HepG2 (cell line): ENCODE data around the gene SARS2. TPM values are rescaled to one million over a fixed set of nuclear protein-coding genes. Genes with fewer than 3 reads are reported as not detected.

ENCODE experiments used
- ELF4 ChIP-seq: sonication (generic); formaldehyde crosslinking; IDR thresholded peaks from 2 replicates; pipeline ENCODE4 v1.5.0; 2020; ENCODE audit warnings: missing genetic modification reagents, mild to moderate bottlenecking, moderate library complexity, borderline replicate concordance
- ETV5 ChIP-seq: IDR thresholded peaks from 2 replicates; pipeline ENCODE4 v1.6.1; 2018; ENCODE audit warnings: missing biosample characterization, missing genetic modification reagents, inconsistent platforms, borderline replicate concordance
- FOXJ3 ChIP-seq: sonication (generic); formaldehyde crosslinking; IDR thresholded peaks from 2 replicates; pipeline ENCODE4 v1.4.0; 2020; ENCODE audit warnings: missing genetic modification reagents, mild to moderate bottlenecking, borderline replicate concordance
- HNF4G ChIP-seq, 2 experiments: sonication (generic) in 1 of 2; formaldehyde crosslinking in 1 of 2; IDR thresholded peaks; 2 replicates each; pipeline versions ENCODE4 v1.4.0 to v1.6.1; 2011 to 2020; ENCODE audit warnings: borderline replicate concordance in 2 of 2, low read depth in 2 of 2, mild to moderate bottlenecking in 2 of 2, low read length in 1 of 2, missing genetic modification reagents in 1 of 2, moderate library complexity in 1 of 2
- HNRNPK ChIP-seq: fragments of 200-400 bp; formaldehyde crosslinking; IDR thresholded peaks from 2 replicates; pipeline ENCODE4 v1.6.1; 2018; ENCODE audit warnings: low read length, low read depth, moderate library complexity, mild to moderate bottlenecking; ENCODE audit not compliant: poor library complexity, severe bottlenecking
- KAT8 ChIP-seq: IDR thresholded peaks from 2 replicates; pipeline ENCODE4 v1.6.1; 2016; ENCODE audit warnings: missing genetic modification reagents, missing compliant biosample characterization
- MIXL1 ChIP-seq: IDR thresholded peaks from 2 replicates; pipeline ENCODE4 v1.6.1; 2016
- MLX ChIP-seq: IDR thresholded peaks from 2 replicates; pipeline ENCODE4 v1.6.1; 2016
- PLSCR1 ChIP-seq: sonication (generic); formaldehyde crosslinking; IDR thresholded peaks from 2 replicates; pipeline ENCODE4 v1.5.0; 2020; ENCODE audit warnings: missing genetic modification reagents, mild to moderate bottlenecking, borderline replicate concordance
- POLR2AphosphoS5 ChIP-seq: IDR thresholded peaks from 2 replicates; pipeline ENCODE4 v1.6.1; 2012; ENCODE audit warnings: low read depth, low read length
- SP4 ChIP-seq: sonication (generic); formaldehyde crosslinking; IDR thresholded peaks from 2 replicates; pipeline ENCODE4 v1.8.1; 2023; ENCODE audit warnings: mild to moderate bottlenecking, missing genetic modification reagents
- TGIF2 ChIP-seq: IDR thresholded peaks from 2 replicates; pipeline ENCODE4 v1.6.1; 2016; ENCODE audit warnings: control low read depth, missing compliant biosample characterization
- ZNF441 ChIP-seq: sonication (generic); formaldehyde crosslinking; IDR thresholded peaks from 2 replicates; pipeline ENCODE4 v1.7.0; 2021; ENCODE audit warnings: missing genetic modification reagents, borderline replicate concordance
- ZNF704 ChIP-seq: sonication (generic); formaldehyde crosslinking; IDR thresholded peaks from 2 replicates; pipeline ENCODE4 v1.8.1; 2023; ENCODE audit warnings: mild to moderate bottlenecking, inconsistent platforms, moderate library complexity, missing genetic modification reagents, borderline replicate concordance
- ZNF850 ChIP-seq: sonication (generic); formaldehyde crosslinking; conservative IDR thresholded peaks from 2 replicates; pipeline ENCODE4 v1.9.0; 2021; ENCODE audit warnings: mild to moderate bottlenecking, missing genetic modification reagents
- ZSCAN21 ChIP-seq: sonication (generic); formaldehyde crosslinking; IDR thresholded peaks from 2 replicates; pipeline ENCODE4 v1.8.0; 2022; ENCODE audit warnings: mild to moderate bottlenecking, missing genetic modification reagents, moderate library complexity, borderline replicate concordance
- polyA plus RNA-seq, 8 experiments: library from polyadenylated mRNA; depleted of rRNA in 3 of 8; stranded (reverse) in 7 of 8; unstranded in 1 of 8; fragments of >200 nt; fragmentation: Illumina TruSeq in 4 of 8; extraction: Trizol in 4 of 8; gene quantifications; 2 replicates each; pipeline versions ENCODE4 v1.2.1 to v1.2.3, GENCODE V29; 2011 to 2016; ENCODE audit warnings: low read depth in 4 of 8, missing spikeins in 1 of 8, mixed read lengths in 1 of 8; ENCODE audit not compliant: insufficient read depth in 1 of 8
- total RNA-seq, 5 experiments: library from RNA; depleted of rRNA; stranded (reverse); fragments of >200 nt; fragmentation: Illumina TruSeq; extraction: Trizol; gene quantifications; 2 replicates each; pipeline ENCODE4 v1.2.3, GENCODE V29; 2016; ENCODE audit warnings: low read depth in 1 of 5
- TF ChIP-seq, protein P1 (sequence below): sonication (generic); formaldehyde crosslinking; conservative IDR thresholded peaks from 2 replicates; pipeline ENCODE4 v1.8.1; 2023; ENCODE audit warnings: missing genetic modification reagents
- TF ChIP-seq, protein P2 (sequence below): sonication (generic); formaldehyde crosslinking; IDR thresholded peaks from 2 replicates; pipeline ENCODE4 v1.4.0; 2020; ENCODE audit warnings: mild to moderate bottlenecking, missing genetic modification reagents
- TF ChIP-seq, protein P3 (sequence below): IDR thresholded peaks from 2 replicates; pipeline ENCODE4 v1.6.1; 2012; ENCODE audit warnings: inconsistent platforms

Gene SARS2
- total and polyA plus RNA-seq, 2 of the 13 experiments (the other 11 are each of a cell fraction or from before 2014, with no cell fraction given) = 40.0 to 48.6 TPM

- TF ChIP-seq, protein P1, sequence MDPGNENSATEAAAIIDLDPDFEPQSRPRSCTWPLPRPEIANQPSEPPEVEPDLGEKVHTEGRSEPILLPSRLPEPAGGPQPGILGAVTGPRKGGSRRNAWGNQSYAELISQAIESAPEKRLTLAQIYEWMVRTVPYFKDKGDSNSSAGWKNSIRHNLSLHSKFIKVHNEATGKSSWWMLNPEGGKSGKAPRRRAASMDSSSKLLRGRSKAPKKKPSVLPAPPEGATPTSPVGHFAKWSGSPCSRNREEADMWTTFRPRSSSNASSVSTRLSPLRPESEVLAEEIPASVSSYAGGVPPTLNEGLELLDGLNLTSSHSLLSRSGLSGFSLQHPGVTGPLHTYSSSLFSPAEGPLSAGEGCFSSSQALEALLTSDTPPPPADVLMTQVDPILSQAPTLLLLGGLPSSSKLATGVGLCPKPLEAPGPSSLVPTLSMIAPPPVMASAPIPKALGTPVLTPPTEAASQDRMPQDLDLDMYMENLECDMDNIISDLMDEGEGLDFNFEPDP (CRISPR knock-in tag) = no peak
- TF ChIP-seq ZSCAN21 (CRISPR knock-in tag) (no peak), MLX (CRISPR knock-in tag) (no peak), TGIF2 (CRISPR knock-in tag) (peak; percentile 17; the same call in 1 of the 2 replicates), POLR2AphosphoS5 (no peak), ELF4 (CRISPR knock-in tag) (0 out of 2 replicates have a peak, but pooled peaks have one; percentile 7), ETV5 (CRISPR knock-in tag) (0 out of 2 replicates have a peak, but pooled peaks have one; percentile 3), KAT8 (CRISPR knock-in tag) (0 out of 2 replicates have a peak, but pooled peaks have one; percentile 8), HNF4G (IDR thresholded peaks at IDR 0.05; ENCODE audit: borderline replicate concordance, low read depth, low read length) (no peak), HNF4G (CRISPR knock-in tag; IDR thresholded peaks at IDR 0.05; ENCODE audit: borderline replicate concordance, low read depth) (no peak), HNRNPK (no peak), MIXL1 (no peak), ZNF850 (CRISPR knock-in tag) (no peak), PLSCR1 (CRISPR knock-in tag) (no peak), ZNF704 (CRISPR knock-in tag) (no peak), SP4 (CRISPR knock-in tag) (no peak), ZNF441 (no peak), FOXJ3 (CRISPR knock-in tag) (no peak; the same call in 1 of the 2 replicates)
- TF ChIP-seq, protein P2, sequence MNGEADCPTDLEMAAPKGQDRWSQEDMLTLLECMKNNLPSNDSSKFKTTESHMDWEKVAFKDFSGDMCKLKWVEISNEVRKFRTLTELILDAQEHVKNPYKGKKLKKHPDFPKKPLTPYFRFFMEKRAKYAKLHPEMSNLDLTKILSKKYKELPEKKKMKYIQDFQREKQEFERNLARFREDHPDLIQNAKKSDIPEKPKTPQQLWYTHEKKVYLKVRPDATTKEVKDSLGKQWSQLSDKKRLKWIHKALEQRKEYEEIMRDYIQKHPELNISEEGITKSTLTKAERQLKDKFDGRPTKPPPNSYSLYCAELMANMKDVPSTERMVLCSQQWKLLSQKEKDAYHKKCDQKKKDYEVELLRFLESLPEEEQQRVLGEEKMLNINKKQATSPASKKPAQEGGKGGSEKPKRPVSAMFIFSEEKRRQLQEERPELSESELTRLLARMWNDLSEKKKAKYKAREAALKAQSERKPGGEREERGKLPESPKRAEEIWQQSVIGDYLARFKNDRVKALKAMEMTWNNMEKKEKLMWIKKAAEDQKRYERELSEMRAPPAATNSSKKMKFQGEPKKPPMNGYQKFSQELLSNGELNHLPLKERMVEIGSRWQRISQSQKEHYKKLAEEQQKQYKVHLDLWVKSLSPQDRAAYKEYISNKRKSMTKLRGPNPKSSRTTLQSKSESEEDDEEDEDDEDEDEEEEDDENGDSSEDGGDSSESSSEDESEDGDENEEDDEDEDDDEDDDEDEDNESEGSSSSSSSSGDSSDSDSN = no peak
- TF ChIP-seq, protein P3, sequence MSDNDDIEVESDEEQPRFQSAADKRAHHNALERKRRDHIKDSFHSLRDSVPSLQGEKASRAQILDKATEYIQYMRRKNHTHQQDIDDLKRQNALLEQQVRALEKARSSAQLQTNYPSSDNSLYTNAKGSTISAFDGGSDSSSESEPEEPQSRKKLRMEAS = 0 out of 2 replicates have a peak, but pooled peaks have one; percentile 4
These were observed 30.3 kb downstream of the SARS2 start (continued) for GRCh38 chr19:38900202-38900629.
